ENCODE data around the gene CADM3. TPM values are rescaled to one million over a fixed set of nuclear protein-coding genes. Genes with fewer than 3 reads are reported as not detected.

Gene CADM3
- total and polyA plus RNA-seq, 2 of the 8 experiments (the other 6 are each of a cell fraction or from before 2014, with no cell fraction given) = 8.3 to 8.5 TPM

- no peak for TF ChIP-seq ASH2L (IDR thresholded peaks at IDR 0.05; ENCODE audit: low read length)
- TF ChIP-seq, protein P1, sequence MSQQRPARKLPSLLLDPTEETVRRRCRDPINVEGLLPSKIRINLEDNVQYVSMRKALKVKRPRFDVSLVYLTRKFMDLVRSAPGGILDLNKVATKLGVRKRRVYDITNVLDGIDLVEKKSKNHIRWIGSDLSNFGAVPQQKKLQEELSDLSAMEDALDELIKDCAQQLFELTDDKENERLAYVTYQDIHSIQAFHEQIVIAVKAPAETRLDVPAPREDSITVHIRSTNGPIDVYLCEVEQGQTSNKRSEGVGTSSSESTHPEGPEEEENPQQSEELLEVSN (IDR thresholded peaks at IDR 0.05) = no peak
- no peak for TF ChIP-seq CTCF (IDR thresholded peaks at IDR 0.05; ENCODE audit: control extremely low read depth in 1 of 3, insufficient read depth in 1 of 3, low read depth in 1 of 3, low read length in 3 of 3)
- TF ChIP-seq MAX (IDR thresholded peaks at IDR 0.05) = no peak
Measured at GRCh38 chr1:159218649-159219636, 47.5 kb downstream of the CADM3 start (continued).

Data from H1 (cell line).